ENCODE results near the gene PDIA5.
"Not testable (repeated sequence)": the region's sequence is repeated elsewhere in the genome, so short reads cannot be mapped to it uniquely, and the experiment has no call there.

Gene PDIA5

DNA sequence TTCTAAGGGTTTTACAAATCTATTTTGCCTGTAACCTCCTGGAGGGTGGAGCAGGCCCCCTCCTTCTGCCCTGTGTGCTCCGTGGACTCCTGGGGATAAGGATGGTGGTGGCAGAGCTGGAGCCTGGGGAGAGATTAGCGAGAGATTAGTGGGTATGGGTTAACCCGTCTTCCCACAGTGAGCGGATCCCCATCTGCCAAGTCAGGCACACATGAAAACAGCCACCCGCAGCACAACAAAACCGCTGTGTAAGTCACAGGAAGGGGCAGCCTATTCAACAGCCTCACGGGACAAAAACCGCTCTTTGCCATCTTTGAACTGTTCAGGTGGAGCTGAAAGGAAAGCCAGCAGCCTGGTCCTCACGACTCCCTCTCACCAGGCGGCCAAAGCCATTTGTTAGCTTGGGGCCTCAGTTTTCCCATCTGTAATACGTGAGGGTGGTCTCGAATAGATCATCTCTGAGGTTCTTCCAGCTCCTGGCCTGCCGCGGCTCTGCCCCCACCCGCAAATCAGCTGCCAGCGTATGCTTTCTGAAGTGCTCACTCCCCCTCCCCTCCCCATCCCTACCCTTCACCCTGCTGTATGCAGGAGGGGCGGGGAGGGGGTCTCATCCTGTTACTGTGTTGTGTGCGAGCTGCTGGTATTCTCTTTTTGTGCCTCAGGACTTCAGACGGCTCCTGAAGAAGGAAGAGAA, 43.6 kb downstream of the PDIA5 start:
- no peaks in the 10 kb centered on the region for H3K36me3 ChIP-seq (replicated peaks; ENCODE audit: insufficient read depth, low read length)
- H3K4me3 ChIP-seq (ENCODE audit: low read length) = no peak overlapping the region
- H4K20me1 ChIP-seq (ENCODE audit: insufficient read depth, low read length) = no peaks in the 10 kb centered on the region
- no peak for DNase-seq
- no peak overlapping the region for H2AFZ ChIP-seq (ENCODE audit: low read length)
- no peak for TF ChIP-seq EZH2 (optimal IDR thresholded peaks at IDR 0.05; ENCODE audit: low read depth, low read length)
- no peaks in the 10 kb centered on the region for H3K79me2 ChIP-seq (ENCODE audit: low read length)
- H3K9me3 ChIP-seq (replicated peaks; ENCODE audit: insufficient read depth, low read length) = no peaks in the 10 kb centered on the region
- H3K4me1 ChIP-seq (ENCODE audit: low read length) = 0 out of 2 replicates have a peak, but pooled peaks cover 3% of the 10 kb centered on the region
- H3K9me2 ChIP-seq (replicated peaks; ENCODE audit: insufficient read depth, low read length) = no peaks in the 10 kb centered on the region
- no peaks in the 10 kb centered on the region for H3K27me3 ChIP-seq (replicated peaks; ENCODE audit: insufficient read depth, low read length)
- no peak overlapping the region for H3K27ac ChIP-seq (ENCODE audit: low read length)
- H3K4me2 ChIP-seq (ENCODE audit: low read depth, low read length) = no peak overlapping the region
- no peaks in the 10 kb centered on the region for H3F3A ChIP-seq (ENCODE audit: insufficient read depth, low read length)
- no peak overlapping the region for H3K9ac ChIP-seq (ENCODE audit: low read length)

DNA sequence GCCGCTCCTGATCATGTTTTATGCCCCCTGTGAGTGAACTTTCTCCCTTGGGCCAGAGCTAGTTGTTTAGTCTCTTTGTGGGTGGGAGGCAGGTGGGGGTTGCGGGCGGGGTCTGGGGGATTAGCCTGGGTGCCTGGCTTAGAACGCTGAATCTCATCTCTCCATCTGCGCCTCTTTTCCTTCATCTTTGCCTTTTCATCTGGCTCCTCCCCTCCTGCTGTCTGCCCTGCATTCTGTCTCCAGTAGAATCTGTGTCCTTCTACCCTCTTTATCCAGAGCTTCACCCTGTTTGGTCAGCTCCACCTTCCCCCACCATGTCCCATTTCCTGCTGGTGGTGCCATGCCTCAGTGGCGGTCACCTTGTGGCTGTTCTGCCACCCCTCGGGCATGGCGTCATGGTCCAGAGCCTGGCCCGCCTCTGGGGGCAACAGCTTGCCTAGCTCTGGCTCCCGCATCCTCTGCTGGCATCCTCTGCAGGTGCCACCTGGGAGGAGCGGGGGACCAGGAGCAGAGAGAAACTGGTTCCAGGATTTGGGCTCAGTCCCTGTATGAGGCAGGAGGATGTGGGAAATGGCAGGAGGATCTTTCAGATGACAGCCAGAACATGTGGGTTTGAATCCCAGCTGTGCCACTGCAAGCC, 44.3 kb downstream of the PDIA5 start:
- no peak overlapping the region for H3K9ac ChIP-seq (ENCODE audit: low read length)
- no peaks in the 10 kb centered on the region for H3K27me3 ChIP-seq (replicated peaks; ENCODE audit: insufficient read depth, low read length)
- H3K4me2 ChIP-seq (ENCODE audit: low read depth, low read length) = no peak overlapping the region
- TF ChIP-seq EZH2phosphoT487 (IDR thresholded peaks at IDR 0.05; ENCODE audit: low read length) (no peak), EZH2 (optimal IDR thresholded peaks at IDR 0.05; ENCODE audit: low read depth, low read length) (no peak)
- TF ChIP-seq, protein P1, sequence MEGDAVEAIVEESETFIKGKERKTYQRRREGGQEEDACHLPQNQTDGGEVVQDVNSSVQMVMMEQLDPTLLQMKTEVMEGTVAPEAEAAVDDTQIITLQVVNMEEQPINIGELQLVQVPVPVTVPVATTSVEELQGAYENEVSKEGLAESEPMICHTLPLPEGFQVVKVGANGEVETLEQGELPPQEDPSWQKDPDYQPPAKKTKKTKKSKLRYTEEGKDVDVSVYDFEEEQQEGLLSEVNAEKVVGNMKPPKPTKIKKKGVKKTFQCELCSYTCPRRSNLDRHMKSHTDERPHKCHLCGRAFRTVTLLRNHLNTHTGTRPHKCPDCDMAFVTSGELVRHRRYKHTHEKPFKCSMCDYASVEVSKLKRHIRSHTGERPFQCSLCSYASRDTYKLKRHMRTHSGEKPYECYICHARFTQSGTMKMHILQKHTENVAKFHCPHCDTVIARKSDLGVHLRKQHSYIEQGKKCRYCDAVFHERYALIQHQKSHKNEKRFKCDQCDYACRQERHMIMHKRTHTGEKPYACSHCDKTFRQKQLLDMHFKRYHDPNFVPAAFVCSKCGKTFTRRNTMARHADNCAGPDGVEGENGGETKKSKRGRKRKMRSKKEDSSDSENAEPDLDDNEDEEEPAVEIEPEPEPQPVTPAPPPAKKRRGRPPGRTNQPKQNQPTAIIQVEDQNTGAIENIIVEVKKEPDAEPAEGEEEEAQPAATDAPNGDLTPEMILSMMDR (IDR thresholded peaks at IDR 0.05; ENCODE audit: low read length) = no peak
- H4K20me1 ChIP-seq (ENCODE audit: insufficient read depth, low read length) = no peaks in the 10 kb centered on the region
- no peak overlapping the region for H3K27ac ChIP-seq (ENCODE audit: low read length)
- H3K4me1 ChIP-seq (ENCODE audit: low read length) = 0 out of 2 replicates have a peak, but pooled peaks cover 3% of the 10 kb centered on the region
- H3K4me3 ChIP-seq (ENCODE audit: low read length) = no peak overlapping the region
- no peaks in the 10 kb centered on the region for H3K9me3 ChIP-seq (replicated peaks; ENCODE audit: insufficient read depth, low read length)
- H3K9me2 ChIP-seq (replicated peaks; ENCODE audit: insufficient read depth, low read length) = no peaks in the 10 kb centered on the region
- H3K36me3 ChIP-seq (replicated peaks; ENCODE audit: insufficient read depth, low read length) = no peaks in the 10 kb centered on the region
- no peaks in the 10 kb centered on the region for H3F3A ChIP-seq (ENCODE audit: insufficient read depth, low read length)
- no peak for DNase-seq
- H2AFZ ChIP-seq (ENCODE audit: low read length) = no peak overlapping the region
- no peaks in the 10 kb centered on the region for H3K79me2 ChIP-seq (ENCODE audit: low read length)

DNA sequence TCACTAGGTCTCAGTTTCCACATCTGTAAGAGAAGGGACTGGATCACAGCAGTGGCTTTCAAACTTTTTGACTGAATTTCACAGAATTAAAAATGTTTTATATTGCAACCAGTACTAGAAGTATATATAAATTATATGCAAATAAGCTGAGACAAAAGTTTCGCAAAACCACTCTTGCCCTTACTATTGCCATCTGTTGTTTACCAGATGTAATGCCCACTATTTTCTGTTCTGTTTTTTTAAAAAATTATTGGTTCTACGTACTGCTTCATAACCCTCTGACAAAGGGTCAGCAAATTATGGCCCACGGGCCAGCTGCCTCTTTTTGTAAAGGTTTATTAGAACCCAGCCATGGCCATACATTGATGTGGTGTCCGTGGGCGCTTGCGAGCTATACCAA, 44.8 kb downstream of the PDIA5 start:
- no peaks in the 10 kb centered on the region for H3K36me3 ChIP-seq (replicated peaks; ENCODE audit: insufficient read depth, low read length)
- H3K9me2 ChIP-seq (replicated peaks; ENCODE audit: insufficient read depth, low read length) = no peaks in the 10 kb centered on the region
- H3K9me3 ChIP-seq (replicated peaks; ENCODE audit: insufficient read depth, low read length) = no peaks in the 10 kb centered on the region
- 0 out of 2 replicates have a peak, but pooled peaks cover 3% of the 10 kb centered on the region for H3K4me1 ChIP-seq (ENCODE audit: low read length)
- H3K9ac ChIP-seq (ENCODE audit: low read length) = no peak overlapping the region
- TF ChIP-seq, protein P1 (IDR thresholded peaks at IDR 0.05; ENCODE audit: low read length) = no peak
- H3K27me3 ChIP-seq (replicated peaks; ENCODE audit: insufficient read depth, low read length) = no peaks in the 10 kb centered on the region
- H3K4me3 ChIP-seq (ENCODE audit: low read length) = no peak overlapping the region
- H4K20me1 ChIP-seq (ENCODE audit: insufficient read depth, low read length) = no peaks in the 10 kb centered on the region
- no peak overlapping the region for H3K4me2 ChIP-seq (ENCODE audit: low read depth, low read length)
- no peak overlapping the region for H3K27ac ChIP-seq (ENCODE audit: low read length)
- H3F3A ChIP-seq (ENCODE audit: insufficient read depth, low read length) = no peaks in the 10 kb centered on the region
- no peaks in the 10 kb centered on the region for H3K79me2 ChIP-seq (ENCODE audit: low read length)
- no peak overlapping the region for H2AFZ ChIP-seq (ENCODE audit: low read length)
- DNase-seq = no peak

DNA sequence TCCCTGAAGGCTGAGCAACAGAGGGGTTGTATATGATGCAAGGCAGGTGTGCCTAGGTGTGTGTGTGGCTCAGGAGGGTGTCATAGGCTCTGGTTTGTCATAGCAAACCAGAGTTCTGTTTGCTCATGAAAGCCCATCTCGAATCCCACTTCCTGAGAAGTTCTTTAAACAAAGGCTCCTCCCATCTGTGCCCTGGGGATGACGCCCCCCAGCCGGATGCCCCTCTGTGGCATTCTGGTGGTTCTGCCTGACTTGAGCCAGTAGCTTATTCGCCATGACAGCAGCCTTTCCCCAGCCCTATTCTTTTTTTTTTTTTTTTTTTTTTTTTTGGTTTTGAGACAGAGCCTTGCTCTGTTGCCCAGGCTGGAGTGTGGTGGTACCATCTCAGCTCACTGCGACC, 45.4 kb downstream of the PDIA5 start:
- TF ChIP-seq EZH2 (optimal IDR thresholded peaks at IDR 0.05; ENCODE audit: low read depth, low read length) (no peak), EZH2phosphoT487 (IDR thresholded peaks at IDR 0.05; ENCODE audit: low read length) (no peak)
- TF ChIP-seq, protein P1 (IDR thresholded peaks at IDR 0.05; ENCODE audit: low read length) = no peak
- no peaks in the 10 kb centered on the region for H4K20me1 ChIP-seq (ENCODE audit: insufficient read depth, low read length)
- no peak overlapping the region for H2AFZ ChIP-seq (ENCODE audit: low read length)
- H3K9me3 ChIP-seq (replicated peaks; ENCODE audit: insufficient read depth, low read length) = no peaks in the 10 kb centered on the region
- H3K4me3 ChIP-seq (ENCODE audit: low read length) = no peak overlapping the region
- H3K27ac ChIP-seq (ENCODE audit: low read length) = no peak overlapping the region
- H3K9me2 ChIP-seq (replicated peaks; ENCODE audit: insufficient read depth, low read length) = no peaks in the 10 kb centered on the region
- no peak for DNase-seq
- H3K36me3 ChIP-seq (replicated peaks; ENCODE audit: insufficient read depth, low read length) = no peaks in the 10 kb centered on the region
- H3K4me1 ChIP-seq (ENCODE audit: low read length) = 0 out of 2 replicates have a peak, but pooled peaks cover 3% of the 10 kb centered on the region
- no peaks in the 10 kb centered on the region for H3K27me3 ChIP-seq (replicated peaks; ENCODE audit: insufficient read depth, low read length)
- no peaks in the 10 kb centered on the region for H3F3A ChIP-seq (ENCODE audit: insufficient read depth, low read length)
- H3K79me2 ChIP-seq (ENCODE audit: low read length) = no peaks in the 10 kb centered on the region
- H3K4me2 ChIP-seq (ENCODE audit: low read depth, low read length) = no peak overlapping the region
- no peak overlapping the region for H3K9ac ChIP-seq (ENCODE audit: low read length)

DNA sequence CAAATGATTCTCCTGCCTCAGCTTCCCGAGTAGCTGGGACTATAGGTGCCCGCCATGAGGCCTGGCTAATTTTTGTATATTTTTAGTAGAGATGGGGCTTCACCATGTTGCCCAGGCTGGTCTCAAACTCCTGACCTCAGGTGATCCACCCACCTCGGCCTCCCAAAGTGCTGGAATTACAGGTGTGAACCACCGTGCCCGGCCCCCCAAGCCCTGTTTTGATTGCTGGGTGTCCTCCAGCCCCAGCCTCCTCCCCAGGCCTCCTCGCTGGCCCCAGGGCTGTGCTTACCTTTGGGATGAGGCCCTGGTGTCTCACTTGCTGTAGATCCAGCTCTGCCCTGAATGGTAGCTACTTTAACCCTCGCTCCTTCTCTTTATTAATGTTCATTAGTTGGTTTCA, 45.8 kb downstream of the PDIA5 start:
- not testable (repeated sequence) for H3K79me2 ChIP-seq (ENCODE audit: low read length); H3K4me3 ChIP-seq (ENCODE audit: low read length); H3K36me3 ChIP-seq (replicated peaks; ENCODE audit: insufficient read depth, low read length); H4K20me1 ChIP-seq (ENCODE audit: insufficient read depth, low read length); H3K9ac ChIP-seq (ENCODE audit: low read length); H3K4me1 ChIP-seq (ENCODE audit: low read length); H2AFZ ChIP-seq (ENCODE audit: low read length); H3K4me2 ChIP-seq (ENCODE audit: low read depth, low read length); H3K9me2 ChIP-seq (replicated peaks; ENCODE audit: insufficient read depth, low read length); H3K27ac ChIP-seq (ENCODE audit: low read length); H3K9me3 ChIP-seq (replicated peaks; ENCODE audit: insufficient read depth, low read length); H3K27me3 ChIP-seq (replicated peaks; ENCODE audit: insufficient read depth, low read length); H3F3A ChIP-seq (ENCODE audit: insufficient read depth, low read length); DNase-seq

All from MM.1S (cell line).